ENCODE results near the gene IVL.

Gene IVL

DNA sequence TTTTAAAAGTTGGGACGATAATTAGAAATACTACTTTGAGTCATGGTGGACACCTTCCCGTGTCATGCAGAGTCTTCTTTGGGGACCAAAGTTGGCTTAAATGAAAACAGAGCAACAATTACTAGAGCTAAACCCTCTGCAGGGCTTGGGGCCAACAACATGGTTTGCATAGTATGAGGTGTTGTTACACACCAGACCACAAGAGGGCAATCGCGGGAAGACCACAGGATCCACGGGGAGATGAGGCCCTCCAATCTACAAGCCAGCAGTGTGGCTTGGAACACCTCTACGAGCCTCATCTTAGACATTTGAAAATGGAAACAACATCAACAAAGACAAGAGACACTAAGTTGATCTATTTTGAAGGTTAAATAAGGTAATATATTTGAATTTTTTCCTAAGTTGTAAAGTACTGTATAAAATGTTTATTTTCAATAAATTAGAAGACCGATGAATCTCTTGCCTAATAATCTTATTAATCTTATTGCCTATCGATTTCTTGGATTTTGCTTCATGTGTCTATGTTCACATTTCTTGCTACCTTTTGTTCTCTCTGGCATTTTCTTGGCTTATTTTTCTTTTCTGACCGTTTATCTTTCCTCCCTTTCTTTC lies 38.4 kb upstream of the IVL start:
- DNase-seq (ENCODE audit: low read depth), result peak; percentile 84
- TF ChIP-seq, protein P1, sequence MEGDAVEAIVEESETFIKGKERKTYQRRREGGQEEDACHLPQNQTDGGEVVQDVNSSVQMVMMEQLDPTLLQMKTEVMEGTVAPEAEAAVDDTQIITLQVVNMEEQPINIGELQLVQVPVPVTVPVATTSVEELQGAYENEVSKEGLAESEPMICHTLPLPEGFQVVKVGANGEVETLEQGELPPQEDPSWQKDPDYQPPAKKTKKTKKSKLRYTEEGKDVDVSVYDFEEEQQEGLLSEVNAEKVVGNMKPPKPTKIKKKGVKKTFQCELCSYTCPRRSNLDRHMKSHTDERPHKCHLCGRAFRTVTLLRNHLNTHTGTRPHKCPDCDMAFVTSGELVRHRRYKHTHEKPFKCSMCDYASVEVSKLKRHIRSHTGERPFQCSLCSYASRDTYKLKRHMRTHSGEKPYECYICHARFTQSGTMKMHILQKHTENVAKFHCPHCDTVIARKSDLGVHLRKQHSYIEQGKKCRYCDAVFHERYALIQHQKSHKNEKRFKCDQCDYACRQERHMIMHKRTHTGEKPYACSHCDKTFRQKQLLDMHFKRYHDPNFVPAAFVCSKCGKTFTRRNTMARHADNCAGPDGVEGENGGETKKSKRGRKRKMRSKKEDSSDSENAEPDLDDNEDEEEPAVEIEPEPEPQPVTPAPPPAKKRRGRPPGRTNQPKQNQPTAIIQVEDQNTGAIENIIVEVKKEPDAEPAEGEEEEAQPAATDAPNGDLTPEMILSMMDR (IDR thresholded peaks at IDR 0.05; ENCODE audit: insufficient read depth, low read depth, low read length, missing control alignments), result peak; percentile 80
- no peak overlapping the region for H3K4me3 ChIP-seq (ENCODE audit: low read depth, low read length)

DNA sequence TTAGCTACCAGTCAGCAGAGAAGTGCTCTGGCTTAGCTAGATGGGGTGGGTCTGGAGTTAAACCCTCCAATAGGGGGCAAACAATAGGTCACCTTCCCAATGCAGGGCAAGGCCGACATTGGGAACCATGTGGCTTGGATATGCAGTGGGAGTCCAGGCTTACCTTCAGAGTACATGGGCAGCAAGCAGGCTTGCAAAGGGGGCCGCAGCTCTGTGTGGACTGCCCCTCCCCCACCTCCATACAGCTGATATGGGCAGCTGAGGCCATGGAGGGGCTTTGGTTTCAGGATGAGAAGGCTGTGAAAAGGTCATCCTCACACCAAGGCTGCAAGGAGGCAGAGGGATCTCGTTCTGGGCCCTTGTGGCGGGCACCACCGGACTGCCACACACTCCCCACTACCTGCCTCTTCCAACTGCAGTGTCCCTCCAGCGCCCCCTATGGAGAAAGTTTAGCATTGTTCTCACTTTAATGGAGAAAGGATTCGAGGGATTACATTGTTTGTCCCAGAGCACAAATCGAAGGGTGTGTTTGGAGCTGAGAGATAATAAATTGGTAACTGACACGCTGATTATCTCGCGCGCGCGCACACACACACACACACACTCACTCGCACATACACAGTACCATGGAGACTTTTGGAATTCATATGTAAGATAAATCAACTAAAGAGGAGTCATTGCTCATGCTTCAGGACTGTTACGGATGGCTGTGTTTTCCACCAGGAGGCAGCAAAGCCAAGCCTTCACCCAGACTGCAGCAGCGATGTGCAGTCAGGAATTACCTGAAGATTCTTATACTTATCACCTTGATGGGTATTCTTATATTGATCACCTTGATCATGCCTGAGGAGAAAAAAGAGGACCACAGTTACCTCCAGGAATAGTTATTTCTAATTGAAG lies 37.3 kb upstream of the IVL start:
- TF ChIP-seq, protein P1 (IDR thresholded peaks at IDR 0.05; ENCODE audit: insufficient read depth, low read depth, low read length, missing control alignments), result peak; percentile 36
- no peak overlapping the region for H3K4me3 ChIP-seq (ENCODE audit: low read depth, low read length)
- DNase-seq (ENCODE audit: low read depth), result peak; percentile 48

GRCh38 chr1:152871731-152872126 lies 36.6 kb upstream of the IVL start:
- DNase-seq (ENCODE audit: low read depth), result peak; percentile 60
- H3K4me3 ChIP-seq (ENCODE audit: low read depth, low read length), result peak overlapping the region; percentile 25
- TF ChIP-seq, protein P1 (IDR thresholded peaks at IDR 0.05; ENCODE audit: insufficient read depth, low read depth, low read length, missing control alignments), result no peak

- TF ChIP-seq, protein P1 (IDR thresholded peaks at IDR 0.05; ENCODE audit: insufficient read depth, low read depth, low read length, missing control alignments), result no peak
- H3K4me3 ChIP-seq (ENCODE audit: low read depth, low read length), result no peak overlapping the region
- DNase-seq (ENCODE audit: low read depth), result no peak
Observed at GRCh38 chr1:152873495-152873894, 34.9 kb upstream of the IVL start.

- H3K4me3 ChIP-seq (ENCODE audit: low read depth, low read length), result no peak overlapping the region
- TF ChIP-seq, protein P1 (IDR thresholded peaks at IDR 0.05; ENCODE audit: insufficient read depth, low read depth, low read length, missing control alignments), result no peak
- DNase-seq (ENCODE audit: low read depth), result no peak
Observed at GRCh38 chr1:152876827-152877226, 31.5 kb upstream of the IVL start.

- peak; percentile 41 for DNase-seq (ENCODE audit: low read depth)
- TF ChIP-seq, protein P1 (IDR thresholded peaks at IDR 0.05; ENCODE audit: insufficient read depth, low read depth, low read length, missing control alignments), result peak; percentile 35
- H3K4me3 ChIP-seq (ENCODE audit: low read depth, low read length), result no peak within 1 kb of the TSS
Observed at GRCh38 chr1:152878042-152878441, 30.3 kb upstream of the IVL start, which contains the start of gene SMCP. Gene SMCP (plus strand): TSS chr1:152878322. CDS start chr1:152884423, 6,101 bp downstream.
